Brain pericyte (primary cell): ENCODE data around the gene RARS1.
A peak's percentile ranks its signal among the peaks of the same experiment; 100 is the strongest.

Experiments
- DNase-seq: peaks from one replicate; pipeline ENCODE4 v3.0.0-alpha.2; 2012; ENCODE audit warnings: low read depth, low spot score

Gene RARS1

DNA sequence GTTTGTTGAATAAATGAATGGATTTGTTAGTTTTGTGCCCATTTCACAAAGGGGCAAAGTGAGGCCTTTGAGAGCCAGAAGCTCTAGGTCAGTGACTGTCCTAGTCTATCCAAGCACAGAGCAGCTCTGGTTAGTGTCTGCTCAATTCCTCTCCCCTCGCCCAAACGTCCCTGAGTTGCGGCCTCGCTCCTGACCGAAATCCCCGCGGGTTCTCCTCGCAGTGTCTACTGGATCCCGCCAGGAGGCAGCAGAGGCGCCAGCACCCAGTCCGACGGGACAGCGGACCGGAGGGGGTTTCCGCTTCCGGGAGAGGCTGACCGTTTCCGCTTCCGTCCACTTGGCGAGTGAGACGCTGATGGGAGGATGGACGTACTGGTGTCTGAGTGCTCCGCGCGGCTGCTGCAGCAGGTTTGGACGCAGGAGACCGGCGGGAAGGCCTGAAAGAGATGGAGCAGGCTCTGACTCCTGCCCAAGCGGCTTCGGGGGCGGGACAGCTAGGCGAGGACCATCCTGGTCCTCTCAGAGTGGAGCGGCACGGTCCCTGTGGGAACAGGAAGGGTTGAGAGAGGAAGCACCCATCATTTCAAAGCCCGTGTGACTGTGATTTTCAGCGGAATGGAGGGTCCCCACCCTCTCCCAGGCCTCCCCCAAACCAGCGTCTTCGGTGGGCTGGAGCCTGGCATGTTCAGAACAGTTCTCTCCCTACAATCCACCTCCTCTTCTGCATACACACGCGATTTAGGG is at the start of gene RARS1:
RARS1 (plus strand) TSS at position 336 of the 744 bp plus-strand sequence; CDS start at position 364, 28 bp downstream.
- peak; percentile 80 for DNase-seq

- DNase-seq, result no peak
These were observed 47.9 kb upstream of the RARS1 start for GRCh38 chr5:168438349-168438748.

DNA sequence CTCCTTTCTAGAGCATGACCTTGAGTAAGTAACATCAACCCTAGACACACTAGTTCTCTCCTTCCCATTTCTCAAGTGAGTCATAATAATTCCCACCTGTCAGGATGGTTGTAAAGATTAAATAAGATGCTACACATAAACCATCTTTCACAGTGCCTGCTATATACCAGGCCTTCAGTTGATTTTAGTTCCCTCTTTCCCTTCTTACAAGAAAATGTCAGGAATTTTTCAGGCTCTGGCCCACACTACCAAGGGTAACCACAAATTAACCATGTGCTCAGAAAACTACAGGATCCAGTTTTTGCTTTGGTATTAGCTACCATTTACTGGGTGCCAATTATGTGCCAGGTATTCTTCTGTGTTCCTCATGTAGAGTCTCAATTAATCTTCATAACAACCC is 42.7 kb upstream of the RARS1 start:
- DNase-seq, result no peak

- no peak for DNase-seq
These were observed 42.1 kb upstream of the RARS1 start for GRCh38 chr5:168443950-168444700.

GRCh38 chr5:168446983-168447619 is 39.2 kb upstream of the RARS1 start:
- DNase-seq, result no peak

GRCh38 chr5:168447808-168448207 is 38.5 kb upstream of the RARS1 start:
- no peak for DNase-seq

DNA sequence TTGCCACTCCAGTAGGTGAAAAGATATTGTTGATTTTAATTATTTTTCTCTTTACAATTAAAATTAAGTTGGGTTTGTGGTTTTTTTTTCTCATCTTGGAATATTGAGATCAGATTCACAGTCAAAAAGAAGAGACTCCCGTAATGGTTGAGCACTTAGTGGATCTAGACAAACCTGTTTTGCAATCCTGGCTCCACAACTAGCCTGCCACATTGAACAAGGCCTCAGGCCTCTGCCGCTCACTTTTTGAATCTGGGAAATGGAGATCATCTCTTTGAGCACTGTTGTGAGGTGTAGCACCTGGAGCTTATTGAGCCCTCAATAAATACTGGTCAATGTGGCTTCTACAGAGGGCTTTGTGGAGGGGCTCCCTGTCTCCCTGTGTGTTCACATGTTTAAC is 37.1 kb upstream of the RARS1 start:
- DNase-seq, result no peak

DNA sequence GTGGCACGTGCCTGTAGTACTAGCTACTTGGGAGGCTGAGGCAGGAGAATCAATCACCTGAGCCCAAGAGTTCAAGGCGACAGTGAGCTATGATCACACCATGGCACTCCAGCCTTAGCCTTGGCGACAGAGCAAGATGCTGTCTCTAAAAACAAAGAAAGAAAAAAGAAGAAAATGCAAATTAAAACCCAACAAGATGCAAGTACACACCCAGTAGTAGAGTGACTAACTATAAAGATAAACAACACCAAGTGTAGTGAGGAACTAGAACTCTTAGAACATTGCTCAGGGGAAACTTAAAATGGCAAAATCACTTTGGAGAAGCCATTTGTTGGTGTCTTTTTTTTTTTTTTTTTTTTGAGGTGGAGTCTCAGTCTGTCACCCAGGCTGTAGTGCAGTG is 34.7 kb upstream of the RARS1 start:
- no peak for DNase-seq

GRCh38 chr5:168455201-168455600 is 31.1 kb upstream of the RARS1 start:
- DNase-seq, result no peak

- DNase-seq, result no peak
These were observed 28.7 kb upstream of the RARS1 start for GRCh38 chr5:168457542-168457941.

DNA sequence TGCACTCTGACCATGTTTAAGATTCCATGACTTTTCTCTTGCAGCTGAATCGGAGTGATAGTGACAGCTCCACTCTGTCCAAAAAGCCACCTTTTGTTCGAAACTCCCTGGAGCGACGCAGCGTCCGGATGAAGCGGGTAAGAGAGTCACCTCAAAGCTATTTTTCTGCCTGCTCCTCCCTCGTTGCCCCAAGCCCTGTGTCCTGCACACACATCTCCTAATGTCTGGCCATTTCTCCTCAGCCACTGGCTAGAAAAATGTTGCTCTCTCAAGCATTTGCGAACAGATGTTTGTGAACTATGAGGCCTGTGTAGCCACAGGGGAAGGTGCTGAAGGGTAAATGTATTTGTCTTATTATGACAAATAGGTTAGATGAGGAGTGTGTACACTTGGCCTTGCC is 25.7 kb upstream of the RARS1 start:
- DNase-seq, result no peak

DNA sequence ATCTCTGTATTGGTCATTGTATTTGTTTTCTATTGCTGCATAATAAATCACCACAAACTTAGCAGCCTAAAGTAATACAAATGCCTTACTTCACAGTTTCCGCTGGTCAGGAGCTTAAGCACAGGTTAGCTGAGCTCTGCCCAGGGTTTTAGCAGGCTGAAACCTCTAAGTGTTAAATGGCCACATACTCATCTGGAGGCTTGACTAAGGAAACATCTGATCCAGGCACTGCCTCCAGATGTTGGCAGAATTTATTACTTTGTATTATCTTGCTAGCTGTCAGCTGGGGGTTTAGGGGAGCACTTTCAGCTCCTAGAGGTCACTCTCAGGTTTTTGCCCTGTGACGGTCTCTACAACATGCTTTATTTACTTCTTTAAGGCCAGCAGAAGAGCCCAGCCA is 23.2 kb upstream of the RARS1 start:
- DNase-seq, result no peak

DNA sequence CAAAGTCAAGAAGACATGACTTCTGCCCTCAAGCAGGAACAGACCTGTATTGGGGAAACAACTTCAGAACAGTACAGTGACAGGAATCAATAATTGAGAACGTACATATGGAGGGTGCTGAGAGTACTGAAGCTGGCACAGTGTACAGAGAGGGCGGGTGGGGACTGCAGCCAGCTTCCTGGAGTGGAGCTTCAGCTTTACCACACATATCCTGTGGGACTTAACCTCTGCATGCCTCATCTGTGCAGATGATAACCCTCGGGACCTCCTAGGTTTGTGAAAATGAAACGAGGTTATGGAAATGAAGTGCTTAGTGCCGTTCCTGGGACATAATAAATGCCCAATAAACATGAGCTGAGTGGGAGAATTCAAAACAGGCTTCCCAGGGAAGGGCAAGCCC is 22.1 kb upstream of the RARS1 start:
- no peak for DNase-seq

DNA sequence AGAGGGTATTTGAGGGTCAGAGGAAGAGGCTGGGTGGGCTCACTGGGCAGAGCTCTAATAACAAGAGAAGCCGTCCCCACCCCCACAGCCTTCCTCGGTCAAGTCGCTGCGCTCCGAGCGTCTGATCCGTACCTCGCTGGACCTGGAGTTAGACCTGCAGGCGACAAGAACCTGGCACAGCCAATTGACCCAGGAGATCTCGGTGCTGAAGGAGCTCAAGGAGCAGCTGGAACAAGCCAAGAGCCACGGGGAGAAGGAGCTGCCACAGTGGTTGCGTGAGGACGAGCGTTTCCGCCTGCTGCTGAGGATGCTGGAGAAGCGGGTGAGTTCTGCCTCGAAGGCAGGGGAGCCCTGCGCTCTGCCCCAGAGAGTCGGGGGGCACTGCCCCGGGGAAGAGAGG is 21.6 kb upstream of the RARS1 start:
- DNase-seq, result no peak

GRCh38 chr5:168467755-168468330 is 18.4 kb upstream of the RARS1 start:
- no peak for DNase-seq

DNA sequence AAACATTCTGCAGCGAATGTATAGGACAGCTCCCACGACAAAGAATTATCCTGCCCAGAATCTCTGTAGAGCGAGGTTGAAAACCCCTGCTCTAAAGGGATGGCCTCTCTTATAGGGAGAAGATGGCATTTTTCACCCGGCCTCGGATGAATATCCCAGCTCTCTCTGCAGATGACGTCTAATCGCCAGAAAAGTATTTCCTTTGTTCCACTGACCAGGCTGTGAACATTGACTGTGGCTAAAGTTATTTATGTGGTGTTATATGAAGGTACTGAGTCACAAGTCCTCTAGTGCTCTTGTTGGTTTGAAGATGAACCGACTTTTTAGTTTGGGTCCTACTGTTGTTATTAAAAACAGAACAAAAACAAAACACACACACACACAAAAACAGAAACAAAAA is 17.4 kb upstream of the RARS1 start:
- no peak for DNase-seq

DNA sequence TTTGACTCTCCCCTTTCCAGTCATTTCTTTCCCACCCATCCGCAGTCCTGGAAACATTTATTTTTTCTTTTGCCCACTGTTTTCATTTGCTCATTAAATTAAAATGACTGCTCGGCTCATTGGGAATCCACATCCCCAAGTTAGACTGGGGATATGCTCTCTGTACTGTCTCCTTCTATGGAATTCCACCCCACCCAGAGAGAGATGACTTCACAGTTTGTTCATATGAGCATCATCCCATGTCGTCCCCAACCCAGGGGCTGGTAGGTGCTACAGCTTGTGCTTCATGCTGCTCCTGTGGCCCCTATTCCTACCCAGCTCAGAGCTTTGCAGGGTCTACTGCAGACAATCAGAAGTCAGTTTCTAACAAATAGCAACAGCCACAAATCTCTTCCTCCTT is 16.5 kb upstream of the RARS1 start:
- no peak for DNase-seq

DNA sequence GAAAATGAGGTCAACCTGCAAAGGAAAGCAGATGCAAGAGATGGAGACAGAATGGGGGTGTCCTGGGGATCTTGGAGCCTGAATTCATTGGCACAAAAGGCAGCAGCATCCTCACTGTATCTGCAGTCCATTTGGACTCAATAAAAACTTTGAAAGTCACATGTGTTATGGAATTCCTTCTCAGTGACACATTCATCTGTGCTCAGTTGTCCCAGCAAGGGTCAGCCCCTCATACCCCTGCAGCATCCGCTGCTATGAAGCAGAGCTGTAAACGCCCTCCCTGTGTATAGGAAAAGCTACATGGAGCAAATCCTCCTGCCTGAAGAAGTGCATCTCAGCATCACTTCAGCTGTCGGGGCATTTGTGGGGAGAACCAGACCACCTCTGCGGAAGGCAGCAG is 14.5 kb upstream of the RARS1 start:
- no peak for DNase-seq

GRCh38 chr5:168472329-168472728 is 13.9 kb upstream of the RARS1 start:
- peak; percentile 30 for DNase-seq

GRCh38 chr5:168474319-168474718 is 12.0 kb upstream of the RARS1 start:
- no peak for DNase-seq

GRCh38 chr5:168477060-168477459 is 9.2 kb upstream of the RARS1 start:
- no peak for DNase-seq

GRCh38 chr5:168479166-168479565 is 7.1 kb upstream of the RARS1 start:
- no peak for DNase-seq
